DMS79 treated with DMSO at 0.1 percent for 48 hours (cell line): ENCODE measurements around the gene RGS6.

Experiments used
- DNase-seq: peaks from one replicate; lab custom pipeline; 2025; lab: John Stamatoyannopoulos, UW

RGS6 gene

DNA sequence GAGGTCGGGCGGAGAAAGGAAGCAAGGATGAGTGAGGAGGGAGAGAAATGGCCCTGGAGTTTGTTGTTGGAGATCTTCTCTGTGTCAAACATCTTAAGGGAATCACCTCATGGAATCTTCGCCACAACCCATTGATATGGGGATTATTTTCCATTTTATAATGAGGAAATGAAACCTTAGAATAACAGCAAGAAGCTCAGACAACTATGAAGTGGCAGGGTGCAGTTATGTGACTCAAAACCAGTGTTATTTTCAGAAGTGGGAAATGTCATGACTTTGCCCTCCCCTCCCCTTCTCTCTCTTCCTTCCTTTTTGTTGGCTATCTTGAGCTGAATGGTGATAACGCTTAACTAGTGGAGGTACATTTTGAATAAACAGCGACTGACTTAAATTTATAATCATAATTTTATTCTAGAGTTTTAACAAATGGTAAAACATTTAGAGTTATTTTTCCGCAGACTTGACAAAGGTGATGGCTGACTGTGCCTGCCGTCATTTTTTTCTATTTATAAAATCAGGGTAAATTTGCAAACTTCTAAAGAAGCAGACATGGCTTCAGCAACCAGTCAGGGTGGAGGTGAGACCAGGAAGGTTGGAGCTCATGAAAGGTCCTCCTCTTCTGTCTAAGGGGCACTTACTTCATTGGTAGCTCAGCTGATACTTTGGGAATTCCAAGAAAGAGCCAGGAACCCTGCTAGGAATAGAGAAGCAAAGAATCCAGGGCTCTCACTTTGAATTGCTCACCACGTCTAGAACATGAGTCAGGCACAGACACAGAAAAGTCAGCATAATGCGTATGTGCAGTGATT lies 232.4 kb downstream of the RGS6 start:
- DNase-seq = no peak

DNA sequence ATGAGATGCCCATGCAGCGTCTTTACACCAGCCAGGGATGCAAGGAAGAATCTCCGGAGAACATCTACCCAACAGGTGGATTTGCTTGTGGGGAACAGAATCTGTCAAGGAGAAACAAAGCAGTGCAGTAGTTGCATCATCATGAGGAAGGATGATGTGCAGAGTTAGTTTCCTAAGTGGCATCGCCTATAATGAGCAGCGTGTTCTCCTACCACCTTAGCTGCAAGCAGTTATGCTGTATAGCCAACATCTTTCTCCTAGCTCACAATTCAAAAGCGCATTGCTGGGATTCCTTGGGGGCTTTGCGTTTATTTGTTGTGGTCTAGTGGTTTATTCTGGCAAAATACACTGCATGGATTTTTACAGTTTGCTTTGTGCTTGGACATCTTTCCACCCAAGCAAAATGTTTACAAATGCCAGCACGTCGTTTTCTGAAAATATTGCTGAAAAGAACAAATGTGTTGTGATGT lies 233.0 kb downstream of the RGS6 start:
- no peak for DNase-seq

DNA sequence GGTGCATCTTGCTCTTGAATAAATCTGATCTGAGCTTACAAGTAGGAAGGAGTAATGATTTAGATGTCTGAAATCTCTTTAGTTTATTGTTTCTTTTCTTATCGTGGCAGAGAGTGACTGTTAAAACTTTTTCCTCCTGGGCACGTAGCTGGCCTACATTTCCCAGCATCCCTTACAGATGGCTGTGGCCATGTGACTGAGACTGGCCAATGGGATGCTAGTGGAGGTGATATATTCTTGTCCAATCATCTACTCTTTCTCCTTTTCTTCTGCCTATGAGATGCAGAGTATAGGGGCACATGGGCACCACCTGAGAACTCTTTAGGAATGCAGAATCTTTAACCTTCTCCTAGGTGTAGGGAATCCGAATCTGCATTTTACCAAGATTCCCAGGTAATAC lies 237.3 kb downstream of the RGS6 start:
- no peak for DNase-seq

DNA sequence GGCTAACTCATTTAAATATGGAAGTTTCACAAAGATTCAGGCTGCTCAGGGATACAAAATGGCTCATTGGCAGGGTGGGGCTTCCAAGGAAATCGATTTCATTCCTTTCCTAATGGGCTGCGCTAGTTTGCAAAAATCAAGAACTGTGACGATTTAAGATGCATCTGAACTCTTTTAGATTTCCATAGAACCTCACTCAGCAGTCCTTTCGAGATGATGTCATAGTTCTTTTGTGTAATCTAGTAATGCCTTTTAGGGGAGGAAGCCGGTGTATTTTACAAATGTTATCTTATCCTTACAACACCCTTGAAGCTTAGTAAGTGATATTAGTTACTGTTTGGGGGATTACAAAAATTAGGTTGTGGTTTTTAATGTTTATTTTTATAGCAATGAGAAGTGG lies 239.8 kb downstream of the RGS6 start:
- peak; percentile 44 for DNase-seq

DNA sequence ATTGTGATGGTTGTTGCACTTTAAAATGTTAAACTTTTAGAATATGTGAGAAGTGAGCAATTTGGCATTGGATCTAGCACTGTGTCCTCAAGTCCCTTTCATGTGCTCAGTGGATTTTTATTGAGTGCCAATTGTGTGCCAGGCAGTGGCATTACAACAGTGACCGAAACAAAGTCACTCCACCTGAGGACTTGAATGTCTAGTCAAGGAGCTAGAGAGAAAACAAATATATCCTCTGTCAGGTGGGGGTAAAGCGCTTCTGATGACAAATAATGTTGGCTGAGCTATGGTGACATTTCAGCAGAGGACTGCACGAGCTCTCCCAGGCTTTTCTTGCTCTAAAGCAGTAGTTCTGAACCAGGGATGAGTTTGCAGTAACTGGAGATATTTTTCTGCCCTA lies 240.4 kb downstream of the RGS6 start:
- DNase-seq = peak; percentile 50

DNA sequence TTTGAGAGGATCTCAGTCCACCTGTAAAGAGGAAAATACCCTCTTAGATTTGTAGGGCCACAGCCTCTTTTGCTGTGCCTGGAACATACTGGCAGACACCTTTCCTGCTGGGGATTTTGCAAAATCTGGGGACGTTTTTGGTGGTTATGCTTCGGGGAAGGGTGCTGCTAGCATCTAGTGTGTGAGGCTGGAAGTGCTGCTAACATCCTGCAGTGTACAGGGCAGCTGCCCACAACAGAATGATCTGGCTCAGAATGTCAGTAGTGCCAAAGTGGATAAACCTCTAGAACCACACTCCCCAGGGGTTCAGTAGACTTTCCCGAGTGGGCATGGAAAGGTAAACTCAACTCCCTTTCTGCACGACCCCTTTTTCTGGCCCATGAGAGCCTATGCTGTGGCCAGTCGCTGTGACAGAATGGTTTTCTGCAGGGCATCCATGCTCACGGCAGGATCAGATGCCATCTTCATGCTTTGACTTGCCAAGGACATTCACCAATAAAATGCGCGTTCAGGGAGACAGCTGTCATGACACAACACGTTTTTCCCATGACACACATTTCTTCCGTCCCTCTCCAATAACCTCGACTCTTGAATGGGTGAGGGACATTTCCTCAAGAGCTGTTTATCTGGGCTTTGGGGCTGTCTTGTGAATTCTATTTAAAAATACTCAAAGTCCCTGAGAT lies 240.9 kb downstream of the RGS6 start:
- no peak for DNase-seq

DNA sequence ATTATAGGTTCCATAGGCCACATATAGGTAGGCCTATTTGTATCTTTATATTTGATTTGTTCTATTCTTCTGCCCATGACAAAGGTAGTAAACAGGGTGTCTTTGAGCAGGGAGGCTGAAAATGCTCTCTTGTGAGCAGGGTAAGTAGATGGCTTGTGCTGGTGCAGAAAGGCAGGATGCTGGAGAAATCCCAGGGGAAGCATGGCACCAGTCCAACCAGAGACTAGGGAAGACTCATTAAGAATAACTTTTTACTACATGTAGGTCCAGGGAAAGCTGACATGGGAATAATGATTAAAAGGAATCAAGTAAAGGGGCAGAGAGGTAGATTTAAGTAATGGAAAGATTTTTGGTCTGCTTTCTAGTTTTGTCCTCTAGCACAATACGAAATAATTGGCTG lies 245.0 kb downstream of the RGS6 start:
- no peak for DNase-seq

DNA sequence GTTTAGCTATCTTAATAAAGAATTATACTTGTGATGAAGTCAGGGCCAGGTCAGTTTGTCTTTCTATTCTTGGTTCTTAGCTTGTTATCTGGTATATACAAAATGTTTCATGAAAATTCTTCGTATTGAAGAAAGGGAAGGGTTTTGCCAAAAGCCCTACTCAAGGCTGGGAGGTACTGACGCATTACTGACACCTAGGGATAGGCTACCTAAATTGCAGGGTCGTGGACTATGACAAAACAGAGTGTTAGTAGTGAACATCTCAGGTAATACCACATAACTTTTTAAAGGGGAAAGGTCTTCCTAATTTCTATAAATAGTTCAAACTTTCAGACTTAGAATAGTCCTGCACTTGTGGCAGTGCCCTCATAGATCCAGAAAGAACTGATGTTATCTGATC lies 246.3 kb downstream of the RGS6 start:
- no peak for DNase-seq

DNA sequence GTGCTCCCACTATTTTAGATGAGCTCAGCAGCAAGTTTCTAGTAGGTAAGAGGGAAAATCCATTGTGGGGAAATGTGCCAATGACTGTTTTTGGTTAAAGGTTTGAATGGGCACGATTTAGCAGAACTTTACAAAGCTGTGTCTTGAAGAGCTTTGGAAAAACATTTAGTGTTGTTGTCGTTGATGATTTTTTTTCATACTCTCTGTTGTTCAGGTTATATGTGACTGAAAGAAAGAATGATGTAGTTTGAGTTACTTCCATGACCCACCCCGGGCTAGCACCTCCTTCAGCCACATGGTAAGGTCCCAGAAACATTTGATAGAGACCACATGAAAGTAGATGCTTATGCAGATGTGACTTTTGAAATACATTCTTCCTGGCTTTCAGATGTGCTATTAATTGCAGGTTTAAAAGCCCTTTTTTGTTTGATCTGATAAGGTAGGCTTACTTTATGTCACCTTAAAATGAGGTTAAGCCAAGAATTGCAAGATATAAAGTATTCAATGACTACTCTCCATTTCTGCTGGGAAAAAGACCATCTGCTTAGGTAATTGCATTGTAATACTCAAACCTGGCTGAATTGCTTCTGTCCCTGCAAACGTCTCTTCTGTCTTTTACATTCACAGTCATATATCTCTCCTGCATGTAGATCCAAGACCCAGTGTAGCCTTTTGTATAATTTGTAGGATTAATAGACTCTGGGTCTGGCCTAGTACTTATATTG lies 250.6 kb downstream of the RGS6 start:
- DNase-seq = no peak

DNA sequence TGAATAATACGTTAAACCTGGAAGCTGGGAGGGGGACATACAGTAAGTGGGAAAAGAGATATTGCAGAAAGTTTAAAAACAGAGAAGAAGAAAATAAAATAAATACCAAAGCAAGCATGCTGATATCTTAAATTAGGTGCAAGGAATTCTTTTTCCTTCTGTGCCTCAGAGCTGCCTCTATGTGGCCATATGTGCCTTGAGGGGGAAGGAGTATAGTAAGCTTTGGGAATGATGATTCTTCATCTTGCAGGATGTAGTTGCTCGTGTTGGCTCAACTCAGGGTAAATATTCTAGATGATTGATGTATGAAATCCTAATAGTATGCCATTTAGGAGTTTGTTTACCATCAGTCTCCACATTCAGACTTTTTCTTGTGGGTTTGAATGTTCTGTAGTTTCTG lies 251.4 kb downstream of the RGS6 start:
- DNase-seq = no peak

DNA sequence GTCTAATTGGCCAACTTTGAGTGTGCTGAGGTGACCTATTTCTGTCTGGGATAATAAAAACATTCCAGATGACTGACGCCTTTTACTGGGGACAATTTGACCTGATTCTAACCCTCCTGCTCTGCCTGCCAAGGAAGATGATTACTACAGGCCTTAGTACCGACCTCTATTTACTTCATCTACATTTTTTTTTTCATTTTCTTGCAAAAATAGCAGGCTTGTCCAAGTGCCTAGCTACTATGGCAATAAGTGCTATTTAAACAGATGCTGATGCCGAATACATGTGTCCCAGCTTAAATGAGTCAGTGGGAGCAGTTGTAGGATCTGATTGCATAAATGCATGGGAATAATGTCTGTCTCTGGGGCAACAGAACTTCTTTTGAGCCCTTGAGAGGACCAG lies 254.3 kb downstream of the RGS6 start:
- DNase-seq = no peak

DNA sequence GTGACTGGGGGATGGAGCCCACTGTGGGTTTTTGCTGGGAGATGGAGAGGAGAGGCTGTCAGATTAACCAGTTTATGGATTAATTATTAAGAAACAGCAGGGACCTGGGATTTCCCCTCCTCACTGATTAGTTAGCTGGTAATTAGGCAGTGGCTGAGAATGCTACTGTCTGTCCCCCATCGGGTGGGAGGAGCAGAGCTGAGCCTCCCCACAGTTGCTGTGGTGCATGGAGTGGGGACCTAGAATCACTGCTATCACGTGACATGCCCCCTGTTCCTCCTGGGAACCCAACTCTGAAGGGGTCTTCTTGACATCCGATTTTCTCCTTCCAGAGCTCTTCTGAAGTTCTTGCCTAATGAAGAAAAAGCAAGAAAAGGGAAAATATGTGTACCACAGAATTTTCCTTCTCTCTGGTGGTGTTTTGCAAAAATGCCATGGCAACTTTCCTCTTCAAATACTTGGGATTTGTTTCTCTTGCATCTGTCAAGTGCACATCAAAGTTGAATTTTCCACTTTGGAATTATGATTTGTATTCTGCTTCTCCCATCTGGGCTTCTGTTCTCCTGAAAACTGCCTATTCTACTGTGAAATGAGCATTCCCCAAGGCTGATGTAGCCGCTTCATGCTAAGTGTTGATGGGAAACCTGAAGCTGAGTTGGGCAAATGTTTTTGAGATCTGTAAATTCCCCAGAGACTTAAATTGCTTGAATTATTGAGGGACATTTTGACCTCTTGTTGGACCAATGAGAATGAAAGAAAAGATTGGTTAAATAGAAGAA lies 264.2 kb downstream of the RGS6 start:
- DNase-seq = no peak

DNA sequence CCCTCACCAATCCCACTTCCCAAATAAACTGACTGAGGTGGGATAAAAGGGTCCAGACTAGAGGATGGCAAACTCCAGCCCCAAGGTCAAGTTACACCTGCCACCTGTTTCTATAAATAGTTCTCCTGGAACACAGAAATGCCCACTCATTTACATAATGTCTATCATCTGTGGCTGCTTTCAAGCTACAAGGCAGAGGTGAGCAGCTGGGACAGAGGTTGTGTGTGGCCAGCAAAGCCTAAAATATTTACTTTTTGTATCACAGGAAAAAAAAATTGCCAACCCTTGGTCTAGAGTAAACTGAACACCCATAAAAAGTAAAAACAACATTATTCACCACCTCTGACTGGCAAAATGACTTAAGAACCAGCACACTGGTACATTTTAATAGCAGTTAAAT lies 269.4 kb downstream of the RGS6 start:
- DNase-seq = no peak

DNA sequence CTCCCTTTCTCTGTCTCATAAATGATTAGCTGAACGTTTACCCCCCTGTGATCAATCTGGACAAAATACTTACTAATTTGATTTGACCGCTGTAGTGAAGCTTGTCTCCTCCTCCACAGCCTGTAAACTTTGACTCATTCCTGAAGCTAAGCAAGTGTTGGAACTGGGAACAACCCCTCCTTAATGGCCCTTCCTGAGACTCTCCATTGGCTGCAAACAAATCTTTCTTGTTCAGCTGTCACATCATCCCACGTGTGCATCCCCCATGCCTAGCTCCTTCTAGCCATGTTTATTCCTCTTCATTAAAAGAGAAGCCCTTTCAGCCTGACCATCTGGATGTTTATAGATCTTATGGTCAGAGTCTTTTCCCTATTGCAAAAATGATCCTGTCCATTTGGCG lies 281.2 kb downstream of the RGS6 start:
- DNase-seq = no peak

DNA sequence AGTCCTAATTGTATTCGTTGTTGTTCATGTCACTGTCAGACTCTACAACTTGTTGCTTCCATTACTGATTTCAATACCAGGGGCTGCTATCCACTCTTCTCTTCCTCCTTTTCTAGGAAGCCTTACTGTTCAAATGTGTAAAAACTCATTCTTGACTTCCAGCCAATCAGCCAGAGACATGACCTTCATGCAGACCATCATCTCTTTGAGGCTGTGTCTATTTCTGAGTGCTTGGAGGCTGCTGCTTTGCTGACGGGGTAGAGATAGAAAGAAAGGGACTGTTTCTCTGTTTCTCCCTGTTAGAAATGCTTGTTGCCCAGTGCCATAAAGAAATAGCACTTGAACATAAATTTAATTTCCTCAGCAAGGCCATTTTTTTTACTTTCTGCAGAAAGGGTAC lies 282.9 kb downstream of the RGS6 start:
- DNase-seq = no peak

DNA sequence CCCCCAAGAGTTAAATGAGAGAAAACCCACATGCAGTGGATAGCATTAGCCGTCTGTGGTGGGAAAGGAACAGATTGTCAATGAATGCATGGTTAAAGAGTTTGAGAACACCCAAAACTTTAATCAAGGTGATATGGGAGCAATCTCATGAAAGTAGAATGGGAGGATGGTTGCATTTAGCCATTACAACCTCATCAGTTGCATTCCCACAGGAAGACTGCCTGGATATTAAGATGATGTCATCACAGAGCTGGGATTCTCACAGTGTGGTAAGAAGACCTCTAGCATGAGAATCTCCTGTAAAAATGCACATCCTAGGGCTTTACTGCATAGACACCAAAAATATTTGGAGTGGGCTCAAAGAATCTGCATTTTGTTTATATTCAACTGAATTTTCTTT lies 284.9 kb downstream of the RGS6 start:
- DNase-seq = no peak

DNA sequence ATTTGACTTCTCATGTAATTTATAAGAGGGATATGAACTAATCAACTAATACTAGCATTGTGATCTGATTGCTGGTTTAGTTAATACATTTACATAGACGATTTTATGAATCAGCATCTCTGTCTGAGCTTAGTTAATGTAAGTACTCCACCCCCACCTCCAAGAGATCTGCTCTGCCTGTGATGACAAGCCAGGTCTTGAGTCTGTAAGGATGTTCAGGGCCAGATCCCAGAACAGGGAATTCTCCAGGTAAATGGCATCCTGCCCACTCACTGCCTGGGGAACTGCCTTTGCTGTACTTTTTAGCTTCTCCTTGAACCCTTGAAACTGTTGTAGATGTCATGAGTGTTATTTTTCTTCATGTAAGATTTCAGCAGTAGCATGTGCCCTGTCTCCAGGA lies 289.8 kb downstream of the RGS6 start:
- no peak for DNase-seq

DNA sequence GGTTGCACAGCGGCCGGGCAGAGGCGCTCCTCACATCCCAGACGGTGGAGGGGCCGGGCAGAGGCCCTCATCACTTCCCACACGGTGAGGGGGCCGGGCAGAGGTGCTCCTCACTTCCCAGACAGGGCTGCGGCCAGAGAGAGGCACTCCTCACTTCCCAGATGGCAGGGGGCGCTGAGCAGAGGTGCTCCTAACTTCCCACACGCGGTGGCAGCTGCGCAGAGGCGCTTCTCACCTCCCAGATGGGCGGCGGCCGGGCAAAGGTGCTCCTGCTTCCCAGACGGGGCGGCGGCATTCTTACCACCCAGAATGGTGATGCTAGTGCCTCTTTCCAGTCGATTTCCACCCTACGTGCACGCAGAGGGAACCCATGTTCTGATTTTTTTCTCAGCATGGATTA lies 304.4 kb downstream of the RGS6 start:
- DNase-seq = no peak

DNA sequence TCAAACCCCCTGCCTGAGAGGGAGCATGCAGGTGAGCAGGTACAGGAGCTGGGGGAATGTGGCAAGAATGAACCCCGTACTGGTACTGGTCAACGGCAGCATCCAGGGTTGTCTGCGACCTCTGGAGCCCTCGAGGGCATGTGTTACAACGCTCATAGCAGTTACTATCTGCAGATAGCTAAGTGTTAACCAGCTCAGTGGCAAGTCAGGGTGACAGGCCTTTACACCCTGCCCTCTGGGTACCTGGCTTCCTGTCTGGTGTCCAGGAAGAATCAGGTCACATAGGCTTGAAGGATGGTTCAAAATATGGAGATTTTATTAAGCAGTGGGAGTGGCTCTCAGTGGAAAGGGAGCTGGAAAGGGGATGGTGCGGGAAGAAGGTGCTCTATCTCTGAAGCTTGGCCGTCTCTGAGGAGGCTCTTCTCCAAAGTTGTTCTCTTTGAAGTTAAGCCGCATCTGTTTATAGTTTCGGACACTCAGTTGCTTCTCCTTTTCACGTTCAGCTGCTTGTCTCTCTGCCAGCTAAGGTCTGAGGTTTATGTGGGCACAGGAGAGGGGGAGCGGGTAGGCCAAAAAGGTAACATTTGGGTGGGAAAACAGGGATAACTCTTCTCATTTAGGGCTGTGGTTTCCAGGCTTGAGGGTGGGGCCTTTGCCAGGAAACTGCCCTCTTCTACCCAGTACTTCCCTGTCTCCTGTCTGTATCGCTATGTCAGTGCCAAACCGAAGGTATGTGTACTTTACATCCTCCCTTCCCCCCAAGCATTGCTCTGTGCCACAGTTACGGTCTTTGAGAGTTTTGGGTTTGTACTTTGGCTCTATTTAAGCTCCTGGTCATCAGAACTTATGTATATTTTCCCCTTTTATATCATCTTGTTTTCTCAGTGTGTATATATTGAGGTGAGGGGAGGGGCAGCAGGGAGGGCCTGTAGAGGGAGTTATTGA lies 305.8 kb downstream of the RGS6 start:
- DNase-seq = no peak

DNA sequence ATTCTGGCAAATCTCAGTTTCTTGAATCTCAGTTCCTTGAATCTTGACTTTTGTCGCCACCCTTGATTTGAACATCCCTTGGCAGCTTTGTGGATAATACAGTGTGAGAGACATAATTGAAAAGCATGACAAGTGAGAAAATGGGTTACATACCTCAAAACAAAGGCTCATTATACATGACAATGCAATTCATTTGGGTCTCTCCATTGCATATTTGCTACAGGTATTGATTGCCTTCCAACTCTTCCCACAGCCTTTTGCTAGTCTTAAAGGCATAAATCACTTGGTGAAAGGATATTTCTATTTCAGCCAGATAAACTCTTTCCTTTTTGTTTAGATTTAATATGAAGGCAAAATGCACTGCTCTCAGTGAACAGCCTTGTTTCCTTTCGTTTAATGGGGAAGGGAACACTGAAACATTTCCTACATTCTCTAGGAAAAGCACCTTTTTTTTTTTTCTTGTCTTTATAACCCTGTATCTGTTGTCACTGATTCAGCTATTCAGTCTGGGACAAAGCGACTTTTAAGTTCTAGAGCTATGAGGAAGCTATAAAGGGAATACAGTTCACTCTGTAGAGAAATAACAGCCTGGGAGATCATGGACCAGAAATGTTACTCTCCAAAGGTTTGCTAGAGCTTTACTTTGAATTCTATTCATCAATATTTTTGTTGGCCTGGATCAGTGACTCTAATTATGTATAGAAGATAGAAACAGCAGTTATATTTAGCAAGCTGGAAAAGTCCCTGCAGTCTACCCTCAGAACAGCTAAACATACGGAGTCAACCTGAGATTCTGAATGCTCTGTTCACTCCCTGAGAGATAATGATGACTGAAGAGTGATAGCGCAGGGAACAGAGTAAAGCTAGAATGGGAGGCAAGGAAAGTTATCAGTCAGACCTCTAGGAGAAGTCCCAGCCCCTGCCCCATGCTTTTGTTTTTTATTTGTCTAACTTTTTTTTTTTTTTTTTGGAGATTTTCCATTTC lies 311.4 kb downstream of the RGS6 start:
- no peak for DNase-seq
